K562 (cell line): ENCODE measurements around the gene ARMH1. TPM values are rescaled to one million over a fixed set of nuclear protein-coding genes. Genes with fewer than 3 reads are reported as not detected.
A peak's percentile ranks its signal among the peaks of the same experiment; 100 is the strongest.

Experiments
- ATAC-seq: fragments of 200-7000 bp; cut with Tn5 transposase; 3 replicates; pipeline ENCODE4 v1.9.1; 2020; ENCODE audit warnings: moderate library complexity
- BruUV-seq: library from RNA; stranded (reverse); fragments of 400-500 nt; replicated peaks from 2 replicates; lab custom pipeline; 2021; lab: Mats Ljungman, UMichigan
- CTCF ChIA-PET: fragments of 300-600 bp; formaldehyde crosslinking; extraction: SDS; loops from one replicate; lab custom pipeline; 2021; ENCODE audit warnings: low intra/inter-chr PET ratio; lab: Yijun Ruan, JAX
- POLR2A ChIA-PET: fragments of 300-600, 350-650 bp; sonication (Branson Sonifier 250); formaldehyde crosslinking; extraction: SDS; loops from one replicate; lab custom pipeline; 2021; ENCODE audit warnings: antibody characterized with exemption, inconsistent platforms; lab: Yijun Ruan, JAX
- DNase-seq, 4 experiments: peaks; one replicate each; pipeline versions ENCODE4 v3.0.0 to v3.0.0-alpha.2; 2011 to 2018; ENCODE audit warnings: low spot score in 3 of 4, mixed read lengths in 3 of 4; ENCODE audit errors: extremely low read depth in 1 of 4
- FAIRE-seq: peaks from 2 replicates; lab custom pipeline; 2011; peaks lifted over from hg19 to GRCh38; lab: Jason Lieb, UNC
- H2AFZ ChIP-seq: 2 replicates; pipeline ENCODE4 v1.6.0; 2011; ENCODE audit warnings: low read depth, low read length, control low read depth, inconsistent platforms
- H3K27ac ChIP-seq: fragments of 200-600 bp; 3 replicates; pipeline ENCODE4 v1.8.0; 2011; ENCODE audit warnings: low read depth, mild to moderate bottlenecking, control low read depth, inconsistent platforms, low read length, moderate library complexity, mixed read lengths; ENCODE audit errors: extremely low read depth
- H3K27me3 ChIP-seq, 2 experiments: fragments of 300-600 bp in 1 of 2; 2 replicates in 1 of 2; 3 replicates in 1 of 2; pipeline versions ENCODE4 v1.6.0 to v1.8.0; 2011; ENCODE audit warnings: inconsistent platforms in 2 of 2, low read length in 2 of 2, mild to moderate bottlenecking in 1 of 2, mixed read lengths in 1 of 2, moderate library complexity in 1 of 2; ENCODE audit not compliant: control insufficient read depth in 2 of 2, insufficient read depth in 2 of 2
- H3K36me3 ChIP-seq: fragments of 300-600 bp; 3 replicates; pipeline ENCODE4 v1.8.0; 2011; ENCODE audit warnings: mild to moderate bottlenecking, low read length, inconsistent platforms; ENCODE audit not compliant: control insufficient read depth, insufficient read depth
- H3K4me1 ChIP-seq, 2 experiments: fragments of 200-600 bp in 1 of 2; replicated peaks in 1 of 2; 2 replicates in 1 of 2; 3 replicates in 1 of 2; pipeline versions ENCODE4 v1.5.1 to v1.8.0; 2011; ENCODE audit warnings: inconsistent platforms in 2 of 2, low read length in 2 of 2, mild to moderate bottlenecking in 1 of 2, mixed read lengths in 1 of 2, moderate library complexity in 1 of 2; ENCODE audit not compliant: control insufficient read depth in 2 of 2, insufficient read depth in 2 of 2
- H3K4me2 ChIP-seq: 2 replicates; pipeline ENCODE4 v1.6.1; 2011; ENCODE audit warnings: low read length, control low read depth, inconsistent platforms, mixed read lengths; ENCODE audit not compliant: insufficient read depth
- H3K4me3 ChIP-seq: fragments of 200-600 bp; sonication (generic), shearing (Covaris generic); 2 replicates; pipeline ENCODE4 v1.5.1; 2016; ENCODE audit warnings: control low read depth, inconsistent platforms
- H3K79me2 ChIP-seq: fragments of 200-600 bp; 3 replicates; pipeline ENCODE4 v1.8.0; 2011; ENCODE audit warnings: low read length, inconsistent platforms; ENCODE audit not compliant: control insufficient read depth, insufficient read depth
- H3K9ac ChIP-seq, 2 experiments: 2 replicates each; pipeline versions ENCODE4 v1.6.0 to v1.6.1; 2011; ENCODE audit warnings: low read depth in 2 of 2, low read length in 2 of 2, control low read depth in 1 of 2, inconsistent platforms in 1 of 2, mild to moderate bottlenecking in 1 of 2, mixed read lengths in 1 of 2; ENCODE audit not compliant: insufficient read depth in 1 of 2
- H3K9me1 ChIP-seq: one replicate; pipeline ENCODE4 v1.6.0; 2011; ENCODE audit warnings: inconsistent platforms, mild to moderate bottlenecking, low read length, moderate library complexity; ENCODE audit not compliant: control insufficient read depth, insufficient read depth
- H3K9me3 ChIP-seq: replicated peaks from 2 replicates; pipeline ENCODE4 v1.5.1; 2011; ENCODE audit warnings: low read depth, low read length, inconsistent platforms; ENCODE audit not compliant: control insufficient read depth, insufficient read depth
- H4K20me1 ChIP-seq: replicated peaks from 2 replicates; pipeline ENCODE4 v1.6.1; 2011; ENCODE audit warnings: low read length, inconsistent platforms, mixed read lengths; ENCODE audit not compliant: control insufficient read depth, insufficient read depth
- ADNP ChIP-seq: fragments of 200-800 bp; sonication (Bioruptor generic); IDR thresholded peaks from 2 replicates; pipeline ENCODE4 v1.6.1; 2016; ENCODE audit warnings: missing genetic modification characterization, missing compliant biosample characterization
- ARID1B ChIP-seq: fragments of 450-650 bp; IDR thresholded peaks from 2 replicates; pipeline ENCODE4 v1.6.1; 2016; ENCODE audit warnings: antibody characterized with exemption, mild to moderate bottlenecking, inconsistent platforms
- ARNT ChIP-seq, 2 experiments: fragments of 450-650 bp; IDR thresholded peaks; 2 replicates each; pipeline ENCODE4 v1.6.1; 2016; ENCODE audit warnings: mild to moderate bottlenecking in 1 of 2
- ATF2 ChIP-seq: sonication (generic); formaldehyde crosslinking; IDR thresholded peaks from 2 replicates; pipeline ENCODE4 v1.8.1; 2022; ENCODE audit warnings: missing genetic modification reagents
- CHD4 ChIP-seq: fragments of 200-600 bp; sonication (generic); IDR thresholded peaks from 3 replicates; pipeline ENCODE4 v1.6.1; 2012; ENCODE audit warnings: low read depth, mild to moderate bottlenecking, mixed read lengths, low read length, inconsistent platforms; ENCODE audit not compliant: insufficient read depth, insufficient replicate concordance, poor library complexity, severe bottlenecking
- EP300 ChIP-seq: IDR thresholded peaks from 2 replicates; pipeline ENCODE4 v1.6.1; 2012; ENCODE audit warnings: low read length, improper control_type of control experiment
- FIP1L1 ChIP-seq: fragments of 200-400 bp; formaldehyde crosslinking; IDR thresholded peaks from 2 replicates; pipeline ENCODE4 v1.6.1; 2018; ENCODE audit warnings: mild to moderate bottlenecking, low read depth, low read length; ENCODE audit not compliant: poor library complexity, severe bottlenecking
- FOSL1 ChIP-seq: fragments of 200-800 bp; sonication (Bioruptor generic); conservative IDR thresholded peaks from 2 replicates; pipeline ENCODE4 v1.6.1; 2016; ENCODE audit warnings: missing genetic modification characterization, missing compliant biosample characterization
- FOXA1 ChIP-seq: fragments of 450-650 bp; IDR thresholded peaks from 2 replicates; pipeline ENCODE4 v1.6.1; 2016; ENCODE audit warnings: mild to moderate bottlenecking, borderline replicate concordance
- HNRNPL ChIP-seq: fragments of 200-400 bp; formaldehyde crosslinking; IDR thresholded peaks from 2 replicates; pipeline ENCODE4 v1.6.1; 2017; ENCODE audit warnings: low read depth, mild to moderate bottlenecking, low read length
- JUND ChIP-seq, 2 experiments: IDR thresholded peaks; 2 replicates in 1 of 2; 3 replicates in 1 of 2; pipeline ENCODE4 v1.6.1; 2011; ENCODE audit warnings: borderline replicate concordance in 2 of 2, low read depth in 2 of 2, low read length in 2 of 2, improper control_type of control experiment in 1 of 2, missing biosample characterization in 1 of 2, missing genetic modification characterization in 1 of 2, missing genetic modification reagents in 1 of 2
- PML ChIP-seq: IDR thresholded peaks from 2 replicates; pipeline ENCODE4 v1.6.1; 2012; ENCODE audit warnings: low read length, inconsistent platforms
- RBM34 ChIP-seq: fragments of 200-400 bp; formaldehyde crosslinking; IDR thresholded peaks from 2 replicates; pipeline ENCODE4 v1.6.1; 2018; ENCODE audit warnings: low read length, borderline replicate concordance; ENCODE audit not compliant: insufficient read depth
- TAF9B ChIP-seq: fragments of 450-650 bp; IDR thresholded peaks from 2 replicates; pipeline ENCODE4 v1.6.1; 2018; ENCODE audit warnings: mild to moderate bottlenecking; ENCODE audit not compliant: partially characterized antibody
- ZBTB34 ChIP-seq: fragments of 250-450 bp; sonication (Bioruptor Pico); IDR thresholded peaks from 2 replicates; pipeline ENCODE4 v1.8.0; 2021; ENCODE audit warnings: mild to moderate bottlenecking, moderate library complexity
- ZNF239 ChIP-seq: fragments of 250-450 bp; sonication (Bioruptor Pico); IDR thresholded peaks from 2 replicates; pipeline ENCODE4 v1.4.0; 2020; ENCODE audit warnings: mild to moderate bottlenecking
- ZNF274 ChIP-seq: IDR thresholded peaks from 2 replicates; pipeline ENCODE4 v1.6.1; 2011; ENCODE audit warnings: low read depth, mild to moderate bottlenecking, low read length, moderate library complexity, borderline replicate concordance
- ZNF431 ChIP-seq: sonication (generic); formaldehyde crosslinking; IDR thresholded peaks from 2 replicates; pipeline ENCODE4 v1.8.0; 2022; ENCODE audit warnings: mild to moderate bottlenecking, missing genetic modification reagents
- WGBS: fragments of 100-300 bp; shearing (Covaris generic); methylation state at CpG from one replicate; pipeline ENCODE4 v1.1.6; 2016; ENCODE audit warnings: low coverage, mixed read lengths; ENCODE audit not compliant: insufficient coverage; ENCODE audit errors: missing lambda C conversion rate; 5-methylcytosine and 5-hydroxymethylcytosine counted together
- in situ Hi-C: fragments of 300-500 bp; cut with MboI; formaldehyde crosslinking; loops from 4 replicates; pipeline ENCODE4 v1.15.0; 2018; ENCODE audit warnings: inconsistent platforms, mixed read lengths
- intact Hi-C: fragments of 100-400 bp; cut with micrococcal nuclease; formaldehyde crosslinking; loops from 2 replicates; pipeline ENCODE4 v1.14.2; 2022
- polyA plus RNA-seq, 8 experiments: library from polyadenylated mRNA; depleted of rRNA in 4 of 8; stranded (reverse) in 5 of 8; unstranded in 3 of 8; fragments of >200 nt; fragmentation: Nextera tagmentation in 2 of 8; fragmentation: Illumina TruSeq in 1 of 8; extraction: Ambion mirVana in 2 of 8; extraction: Trizol in 1 of 8; gene quantifications; 2 replicates each; pipeline versions ENCODE4 v1.2.1 to v1.2.3, GENCODE V29; 2011 to 2014; ENCODE audit warnings: inconsistent platforms in 1 of 8, missing spikeins in 1 of 8
- total RNA-seq, 7 experiments: library from RNA; depleted of rRNA in 6 of 7; stranded (reverse); fragments of >200 nt in 6 of 7; fragmentation: Illumina TruSeq in 2 of 7; extraction: Trizol in 2 of 7; gene quantifications; 2 replicates each; pipeline versions ENCODE4 v1.2.1 to v1.2.3, GENCODE V29; 2011 to 2021; ENCODE audit warnings: low replicate concordance in 1 of 7

Gene ARMH1
- total and polyA plus RNA-seq, 9 of the 15 experiments (the other 6 are each of a cell fraction or from before 2014, with no cell fraction given) = 0.41 TPM; not detected in 8

- ATAC-seq = no peak
- H3K4me3 ChIP-seq = no peak overlapping the region
- 27% methylated on average over 9 of the region's 9 CpGs for WGBS
- FAIRE-seq = no peak
- TF ChIP-seq PML = no peak
- no peak for TF ChIP-seq ADNP
- no peak for TF ChIP-seq RBM34
- no peak for TF ChIP-seq FOXA1
- TF ChIP-seq ZNF431 (CRISPR knock-in tag) = no peak
- no peak for TF ChIP-seq JUND (IDR thresholded peaks at IDR 0.05; ENCODE audit: borderline replicate concordance, low read depth, low read length)
- no peak for TF ChIP-seq JUND (tag; IDR thresholded peaks at IDR 0.05; ENCODE audit: borderline replicate concordance, low read depth, low read length)
- no peak for TF ChIP-seq EP300
- no peak for TF ChIP-seq ZNF274
- TF ChIP-seq FOSL1 (tag) = no peak
- TF ChIP-seq HNRNPL = no peak
- no peak for TF ChIP-seq ARID1B
- TF ChIP-seq TAF9B = no peak
- no peak for TF ChIP-seq ARNT (IDR thresholded peaks at IDR 0.05)
- no peak for TF ChIP-seq ATF2 (CRISPR knock-in tag)
- no peak for TF ChIP-seq FIP1L1
- TF ChIP-seq ZBTB34 (CRISPR knock-in tag) = no peak
- TF ChIP-seq ZNF239 (CRISPR knock-in tag) = no peak
- TF ChIP-seq CHD4 = no peak
- peaks cover 0 to 10% of the 10 kb centered on the region in 2 experiments; a peak in 2 of 5 replicates for H3K4me1 ChIP-seq
- ChIA-PET POLR2A (interaction anchor here (0.6 to 0.8 kb wide), 3 partner anchors 28 to 133 kb away, joined by 3 read pairs; no protein-coding TSS in a partner anchor), CTCF (no interaction called here)
- no peak for DNase-seq
- no peak overlapping the region for H3K4me2 ChIP-seq
- H3K9me1 ChIP-seq = no peaks in the 10 kb centered on the region
- BruUV-seq = no TSS peak
- in situ Hi-C loops = no loop called here
- H3K79me2 ChIP-seq = no peaks in the 10 kb centered on the region
- H3K9me3 ChIP-seq = no peaks in the 10 kb centered on the region
- no peak overlapping the region for H2AFZ ChIP-seq
- H3K9ac ChIP-seq = peak overlapping the region in 1 of 2 experiments; percentile 37; a peak in 1 of 4 replicates
- H3K36me3 ChIP-seq = no peaks in the 10 kb centered on the region
- peaks cover 0 to 8% of the 10 kb centered on the region in 2 experiments; a peak in 1 of 5 replicates for H3K27me3 ChIP-seq
- no peak overlapping the region for H3K27ac ChIP-seq
- intact Hi-C loops = no loop called here
- H4K20me1 ChIP-seq = 0 out of 2 replicates have a peak, but pooled peaks cover 4% of the 10 kb centered on the region
Measured at GRCh38 chr1:44660176-44660575, 14.3 kb upstream of the ARMH1 start.
